Diencephalon (tissue), 1 donor: Measurements from ENCODE around the gene ALKBH3. TPM values are rescaled to one million over a fixed set of nuclear protein-coding genes. Genes with fewer than 3 reads are reported as not detected.

ENCODE experiments used
- total RNA-seq: library from RNA; depleted of rRNA; stranded (reverse); fragments of >200 nt; gene quantifications from one replicate; pipeline ENCODE4 v1.2.3, GENCODE V29; 2014

Gene ALKBH3
- 21.2 TPM for total RNA-seq

GRCh38 chr11:43880640-43881159 lies at the start of gene ALKBH3:
ALKBH3 (plus strand) TSS chr11:43880831; CDS start chr11:43882653, 1,822 bp downstream.

Other genes with a start within 250 kb of the ALKBH3 start
- gene HSD17B12, start 200.1 kb upstream of the ALKBH3 start, total RNA-seq = 115 TPM
- gene C11orf96, start 61.8 kb downstream of the ALKBH3 start, total RNA-seq = 16.8 TPM
- not detected for gene ACCSL, start 167.2 kb downstream of the ALKBH3 start, total RNA-seq
- gene ACCS, start 185.4 kb downstream of the ALKBH3 start, total RNA-seq = 16.6 TPM
- 100 TPM for gene EXT2, start 214.8 kb downstream of the ALKBH3 start, total RNA-seq